A549 treated with dexamethasone at 1 μM for 4 hours (cell line): ENCODE data around the gene MAPK4. TPM values are rescaled to one million over a fixed set of nuclear protein-coding genes. Genes with fewer than 3 reads are reported as not detected.

Experiments used
- total RNA-seq: library from RNA; stranded (reverse); fragments of 200-300 nt; extraction: Qiagen RNA extraction; gene quantifications from 5 replicates; pipeline ENCODE4 v1.2.3, GENCODE V29; 2022

The MAPK4 gene
- total RNA-seq: 0.15 to 0.31 TPM (median 0.21 TPM) in 5 replicates

DNA sequence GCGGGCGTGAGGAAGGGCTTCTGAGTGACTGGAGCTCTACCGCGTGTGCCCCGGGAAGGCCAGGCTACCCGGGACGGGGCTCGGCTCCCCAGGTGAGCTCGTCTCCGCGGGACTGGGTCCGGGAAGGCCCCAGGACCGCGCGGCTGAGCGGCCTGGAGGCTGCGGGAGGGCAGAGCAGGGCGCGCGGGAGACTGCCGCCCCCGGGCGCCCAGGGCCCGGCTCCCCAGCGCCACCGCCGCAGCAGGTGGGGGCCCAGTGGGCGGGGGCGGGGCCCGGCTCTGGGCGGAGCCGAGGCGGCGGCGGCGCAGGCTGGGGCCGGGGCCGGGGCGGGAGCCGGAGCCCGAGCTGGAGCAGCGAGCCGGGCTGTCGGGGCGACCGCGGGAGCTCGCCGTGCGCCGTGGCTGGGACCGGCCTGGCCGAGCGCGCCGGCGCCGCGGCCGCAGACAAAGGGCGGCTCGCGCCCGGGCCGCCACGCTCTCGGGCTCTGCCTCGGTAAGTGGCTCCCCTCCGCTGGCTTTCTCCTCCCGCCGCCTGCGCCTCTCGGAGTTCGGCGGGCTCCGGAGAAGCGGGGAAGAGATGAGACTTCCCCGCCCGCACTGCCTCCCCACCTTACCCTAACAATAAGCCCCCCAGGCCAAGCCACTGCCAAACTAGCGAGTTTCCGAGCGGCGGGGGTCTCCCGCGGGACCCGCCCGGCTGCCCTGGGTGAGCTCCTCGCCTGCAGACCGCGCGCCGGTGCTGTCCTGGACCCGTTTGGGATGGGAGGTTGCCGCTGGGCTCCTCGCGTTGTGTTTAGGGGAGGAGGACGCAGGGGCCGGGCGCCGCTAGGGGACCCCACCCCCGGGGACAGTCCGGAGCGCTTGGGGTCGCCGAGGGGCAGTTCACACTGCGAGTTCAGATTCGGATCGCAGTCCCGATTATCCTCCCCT is at the start of gene MAPK4:
TSS of gene MAPK4 (plus strand) at position 336 of the 929 bp plus-strand sequence. CDS start 103,872 bp downstream, outside the sequence.

Other genes with a start within 250 kb of the MAPK4 start
- 12.4 to 15.3 TPM (median 13.4 TPM) in 5 replicates for gene SKA1, start 185.0 kb upstream of the MAPK4 start, total RNA-seq